NCI-H1436 treated with DMSO at 0.1 percent for 48 hours (cell line): ENCODE results near the gene SAPCD1.
A peak's percentile ranks its signal among the peaks of the same experiment; 100 is the strongest.
"Not testable (repeated sequence)": the region's sequence is repeated elsewhere in the genome, so short reads cannot be mapped to it uniquely, and the experiment has no call there.

Experiments
- DNase-seq: peaks from one replicate; lab custom pipeline; 2025; lab: John Stamatoyannopoulos, UW

SAPCD1 gene

DNA sequence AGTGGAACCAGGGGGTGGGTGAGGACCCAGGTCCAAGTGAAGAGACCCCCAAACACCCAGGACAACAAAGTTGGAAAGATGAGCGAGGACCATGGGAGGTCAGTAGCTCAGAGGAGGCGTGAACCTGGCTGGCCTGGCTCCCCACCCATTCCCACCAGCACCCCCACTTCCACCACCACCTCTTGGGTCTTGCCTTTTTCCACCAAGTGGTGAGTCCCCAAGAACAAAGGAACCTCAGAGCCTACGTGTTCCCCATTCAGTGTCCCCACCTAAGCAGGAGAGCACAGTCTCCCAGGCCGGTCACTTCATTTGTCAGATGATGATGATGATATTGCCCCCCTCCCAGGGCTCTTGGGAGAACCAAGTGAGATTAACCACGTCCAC, 15.2 kb downstream of the SAPCD1 start:
- no peak for DNase-seq

DNA sequence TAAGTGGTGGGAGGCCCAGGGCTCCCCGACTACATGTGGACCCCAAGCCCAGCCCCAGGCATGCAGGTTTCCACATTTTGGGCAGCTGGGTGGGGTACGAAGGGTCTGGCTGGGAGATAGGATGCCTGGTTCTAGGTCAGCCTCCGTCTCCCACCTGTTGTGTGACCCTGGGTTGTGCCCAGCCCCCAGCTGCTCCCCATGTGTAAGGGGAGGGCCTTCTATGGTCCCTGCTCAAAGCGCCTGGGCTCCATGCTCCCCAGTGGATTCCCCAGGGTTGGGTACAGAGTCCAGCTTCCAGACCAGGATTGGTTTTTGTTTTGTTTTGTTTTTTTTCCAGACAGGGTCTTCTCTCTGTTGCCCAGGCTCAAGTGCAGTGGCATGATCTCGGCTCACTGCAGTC, 15.7 kb downstream of the SAPCD1 start:
- no peak for DNase-seq

DNA sequence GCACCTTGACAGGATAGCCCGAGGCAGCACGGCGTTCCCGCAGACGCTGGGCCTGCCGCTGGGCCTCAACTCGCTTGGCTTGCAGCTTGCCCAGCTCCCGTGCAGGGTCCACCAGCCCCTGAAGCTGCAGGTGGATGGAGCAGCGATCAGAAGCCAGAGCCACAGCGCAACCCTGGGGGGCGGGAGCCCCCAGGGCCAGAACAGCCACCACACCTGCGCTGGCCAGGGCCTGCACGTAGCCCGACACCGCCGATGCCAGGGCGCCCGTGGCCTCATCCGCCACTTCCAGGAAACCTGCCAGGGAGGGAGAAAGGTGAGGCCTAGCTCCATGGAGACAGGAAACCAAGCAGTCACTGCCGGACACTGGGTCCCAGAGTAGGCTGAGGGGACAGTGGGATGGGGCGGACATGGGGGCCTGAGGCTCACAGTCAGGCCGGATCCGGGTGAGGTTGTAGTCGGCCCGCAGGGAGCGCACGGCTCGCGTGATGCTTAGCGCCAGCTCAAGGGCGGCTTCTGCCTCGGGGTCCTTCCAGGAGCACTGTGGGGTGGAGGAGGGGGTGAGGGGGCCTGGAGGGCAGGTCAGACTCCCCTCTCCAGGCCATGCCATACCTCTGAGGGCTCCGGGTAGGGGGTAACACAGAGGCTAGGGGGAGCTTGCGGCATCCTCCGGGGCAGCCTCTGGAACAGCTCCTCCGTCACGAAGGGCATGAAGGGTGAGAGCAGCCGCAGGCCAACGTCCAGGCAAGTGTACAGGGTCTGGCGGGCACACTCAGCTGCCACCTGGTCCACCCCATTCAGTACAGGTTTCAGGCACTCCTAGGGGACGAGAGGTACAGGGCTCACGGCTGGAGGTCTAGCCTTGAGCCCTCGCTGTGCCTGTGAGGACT, 16.8 kb downstream of the SAPCD1 start:
- DNase-seq: no peak

DNA sequence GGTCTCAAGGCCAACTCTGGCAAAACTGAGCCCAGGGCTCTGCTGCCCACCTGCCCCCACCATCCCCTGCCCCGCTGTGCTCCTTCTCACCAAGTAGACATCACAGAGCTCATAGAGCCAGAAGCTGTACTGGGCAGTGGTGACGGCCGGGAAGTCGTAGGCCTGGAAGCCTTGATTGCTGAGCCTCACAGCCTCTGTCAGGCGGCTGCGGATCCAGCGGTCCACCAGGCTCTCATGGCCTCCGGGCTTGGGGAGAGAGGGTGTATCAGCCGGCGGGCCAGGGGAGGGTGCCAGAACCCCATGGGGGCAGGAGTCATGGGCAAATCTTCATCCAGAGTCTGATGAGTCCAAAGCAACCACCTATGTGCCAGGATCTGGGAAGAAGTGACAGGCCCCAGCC, 17.5 kb downstream of the SAPCD1 start:
- DNase-seq: no peak

DNA sequence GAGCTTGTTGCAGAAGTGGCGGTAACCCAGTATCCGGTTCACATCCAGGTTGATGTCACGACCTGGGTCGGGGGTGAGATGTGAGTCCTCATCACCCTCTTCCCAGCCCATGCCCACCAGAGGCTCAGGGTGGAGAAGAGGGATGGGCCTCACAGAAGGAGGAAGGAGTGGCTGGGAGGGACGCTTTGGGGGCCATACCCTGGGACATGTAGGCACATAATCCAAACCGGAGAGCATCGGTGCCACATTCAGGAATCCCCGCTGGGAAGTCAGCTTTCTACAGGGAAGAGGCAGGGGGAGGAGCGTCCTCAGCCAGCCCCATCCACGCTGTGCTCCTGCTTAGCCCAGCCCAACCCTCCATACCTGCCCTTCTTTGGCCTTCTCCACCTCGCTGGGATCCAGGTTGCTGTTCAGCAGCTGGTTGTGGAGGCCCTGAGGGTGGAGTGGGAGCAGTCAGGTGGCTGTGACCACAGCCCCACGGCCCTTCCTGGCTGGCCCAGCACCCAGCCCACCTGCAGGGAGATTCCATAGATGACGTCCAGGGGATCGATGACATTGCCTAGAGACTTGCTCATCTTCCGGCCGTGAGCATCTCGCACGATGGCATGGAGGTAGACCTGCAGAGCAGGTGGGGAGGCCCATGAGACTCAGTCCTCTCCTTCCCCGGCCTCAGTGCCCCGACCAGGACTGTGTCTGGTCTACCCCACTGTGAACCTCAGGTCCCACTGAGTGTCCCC, 18.2 kb downstream of the SAPCD1 start:
- no peak for DNase-seq

DNA sequence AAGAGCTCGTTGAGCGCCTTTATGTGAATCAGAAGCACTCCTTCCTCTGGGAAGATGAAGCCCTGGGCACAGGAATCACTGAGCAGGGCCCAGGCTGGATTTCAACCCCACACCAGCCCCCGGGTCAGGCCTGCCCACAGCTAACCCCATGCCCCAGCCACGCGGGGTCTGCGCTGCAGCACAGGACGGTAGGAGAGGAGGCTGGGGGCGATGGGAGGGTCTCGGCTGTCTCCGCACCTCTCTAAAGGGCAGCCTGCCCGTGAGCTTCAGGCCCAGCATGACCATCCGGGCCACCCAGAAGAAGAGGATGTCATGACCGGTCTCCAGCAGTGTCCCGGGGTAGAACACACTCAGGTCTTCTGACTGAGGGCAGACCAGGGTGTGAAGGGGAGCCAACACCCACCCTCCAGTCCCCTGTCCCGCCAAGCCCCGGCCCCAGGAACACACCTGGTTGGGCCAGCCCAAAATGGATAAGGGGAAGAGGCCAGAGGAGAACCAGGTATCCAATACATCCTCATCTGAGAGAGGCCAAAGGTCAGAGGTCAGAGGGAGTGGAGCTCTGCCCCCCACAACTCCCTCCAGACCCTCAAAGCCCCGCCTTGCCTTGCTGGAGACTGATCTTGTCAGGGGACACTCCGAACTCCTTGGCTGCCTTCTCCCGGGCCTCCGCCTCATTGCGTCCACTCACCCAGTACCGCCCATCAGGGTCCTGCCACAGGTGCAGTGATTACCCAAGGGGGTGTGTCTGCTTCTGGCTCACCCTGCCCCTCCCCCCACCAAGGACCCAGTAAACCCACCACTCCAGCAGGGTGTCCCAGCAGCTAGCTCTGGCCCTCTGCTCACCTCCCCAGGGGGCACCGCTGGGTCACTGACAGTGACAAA, 19.0 kb downstream of the SAPCD1 start:
- no peak for DNase-seq

DNA sequence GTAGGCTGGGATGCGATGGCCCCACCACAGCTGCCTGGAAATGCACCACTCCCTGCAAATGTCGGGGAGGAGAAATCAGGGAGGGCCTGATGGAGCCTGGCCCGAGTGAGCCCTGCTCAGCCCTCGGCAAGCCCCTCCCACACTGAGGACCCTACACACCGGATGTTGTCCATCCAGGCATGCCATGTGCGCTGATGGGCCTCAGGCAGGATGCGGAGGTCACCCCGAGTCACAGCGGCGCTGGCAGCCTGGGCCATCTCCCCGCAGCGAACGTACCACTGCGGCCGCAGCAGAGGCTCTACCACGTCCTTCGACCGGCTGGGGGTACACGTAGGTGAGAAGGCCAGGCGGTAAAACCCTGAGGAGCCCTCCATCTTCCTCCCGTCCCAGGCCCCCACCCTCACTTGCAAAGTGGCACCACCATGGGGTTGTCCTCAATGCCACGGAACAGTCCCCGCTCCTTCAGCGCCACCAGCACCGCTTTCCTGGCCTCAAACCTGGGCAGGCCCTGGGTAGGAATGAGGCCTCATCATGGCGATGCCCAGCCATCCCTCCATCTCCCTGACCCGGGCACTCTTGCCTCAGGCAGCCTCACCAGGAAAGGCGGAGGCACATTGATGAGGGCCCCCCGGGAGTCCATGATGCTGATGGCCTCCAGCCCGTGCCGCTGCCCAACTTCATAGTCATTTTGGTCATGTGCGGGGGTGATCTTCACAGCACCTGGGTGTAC, 19.8 kb downstream of the SAPCD1 start:
- no peak for DNase-seq

DNA sequence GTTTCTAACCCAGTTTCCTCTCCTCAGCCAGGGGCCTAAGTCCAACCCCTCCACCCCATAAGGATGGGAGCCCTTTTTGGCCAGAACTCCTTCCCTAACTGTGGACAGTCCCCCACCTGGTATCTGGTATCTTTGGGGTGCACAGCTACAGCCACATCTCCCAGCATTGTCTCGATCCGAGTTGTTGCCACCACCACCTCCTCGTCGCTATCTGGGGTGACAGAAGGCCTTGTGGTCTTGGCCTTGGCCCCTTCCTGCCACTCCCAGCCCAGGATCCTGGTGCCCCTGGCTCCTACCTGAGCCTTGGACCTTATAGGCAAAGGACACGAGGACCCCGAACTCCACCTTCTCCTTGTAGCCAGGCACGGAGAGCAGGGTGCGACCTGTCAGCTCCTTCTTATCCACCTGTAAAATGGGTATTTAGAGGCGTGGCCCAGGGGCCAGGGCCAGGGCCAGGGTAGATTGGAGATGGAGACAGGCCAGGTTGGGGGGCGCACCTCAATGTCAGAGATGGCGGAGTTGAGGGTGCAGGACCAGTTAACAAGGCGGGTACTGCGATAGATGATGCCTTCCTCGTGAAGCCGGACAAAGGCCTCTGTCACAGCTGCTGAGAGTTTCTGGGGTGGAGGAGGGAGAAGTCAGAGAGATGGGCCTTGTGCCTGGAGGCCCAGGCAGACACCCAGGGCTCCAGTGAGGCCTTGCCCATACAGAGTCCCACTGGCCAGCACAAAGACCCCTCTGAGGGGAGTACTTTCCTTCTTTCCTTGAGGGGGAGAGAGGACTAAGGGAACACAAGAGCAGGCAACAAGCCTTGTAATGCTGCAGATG, 21.9 kb downstream of the SAPCD1 start:
- DNase-seq: no peak

DNA sequence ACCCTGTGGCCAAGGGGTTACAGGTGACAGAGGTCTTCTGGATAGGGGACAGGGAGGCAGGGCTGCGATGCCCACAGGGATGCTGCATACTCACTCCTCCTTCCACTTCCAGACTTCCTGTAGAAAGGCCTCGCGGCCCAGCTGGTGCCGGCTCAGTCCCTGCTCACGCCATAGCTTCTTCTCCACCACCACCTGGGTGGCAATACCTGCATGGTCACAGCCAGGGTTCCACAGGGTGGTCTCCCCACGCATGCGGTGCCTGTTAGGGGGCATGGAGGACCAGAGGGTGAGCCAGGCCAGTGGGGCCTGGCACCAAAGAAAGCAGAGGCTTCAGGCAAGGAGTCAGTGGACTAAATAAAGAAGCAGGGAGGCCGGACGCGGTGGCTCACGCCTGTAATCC, 23.0 kb downstream of the SAPCD1 start:
- DNase-seq: no peak

DNA sequence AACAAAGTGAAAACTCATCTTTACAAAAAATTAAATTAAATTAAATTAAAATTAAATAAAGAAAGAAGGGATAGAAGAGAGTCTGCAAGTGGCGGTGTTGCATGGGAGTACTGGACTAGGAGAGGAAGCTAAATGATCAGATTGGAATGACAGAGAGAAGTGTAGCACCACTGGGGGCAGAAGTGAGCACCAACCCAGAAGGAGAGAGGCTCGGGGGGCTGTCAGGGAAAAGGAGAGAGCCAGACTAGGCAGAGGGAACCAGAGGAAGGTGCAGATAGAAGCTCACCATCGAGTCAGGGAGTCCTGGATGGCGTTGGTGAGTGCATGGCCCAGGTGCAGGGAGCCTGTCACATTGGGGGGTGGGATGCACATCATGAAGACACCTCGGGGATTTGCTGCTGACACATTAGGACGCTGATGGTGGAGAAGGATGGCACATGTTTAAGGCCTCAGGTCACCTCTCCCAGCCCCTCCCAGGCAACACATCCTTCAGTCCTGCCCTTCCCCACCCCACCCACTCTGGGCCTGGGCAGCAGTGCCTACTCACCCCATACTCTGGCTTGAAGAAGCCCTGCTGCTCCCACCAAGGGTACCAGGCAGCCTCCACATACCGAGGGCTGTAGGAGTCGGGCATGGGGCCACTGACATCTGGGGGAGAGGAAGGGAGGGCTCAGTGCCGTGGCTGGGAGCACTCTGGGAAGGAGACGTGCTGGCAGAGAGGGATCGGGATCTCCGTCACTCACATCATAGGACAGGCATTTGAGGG, 29.1 kb downstream of the SAPCD1 start:
- no peak for DNase-seq

DNA sequence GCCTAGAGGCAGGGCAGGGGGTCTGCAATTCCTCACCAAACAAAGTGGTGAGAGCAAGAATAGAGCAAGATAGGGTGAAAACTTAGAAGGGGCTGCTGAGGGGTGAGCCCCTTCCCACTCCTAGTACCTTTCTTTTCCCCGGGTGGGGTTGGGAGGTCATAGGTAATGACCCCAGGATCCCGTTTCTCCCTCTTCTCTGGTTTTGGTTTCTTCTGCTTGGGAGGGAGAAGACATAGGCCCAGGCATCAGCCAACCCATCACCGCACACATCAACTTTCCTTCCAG, 29.6 kb downstream of the SAPCD1 start:
- DNase-seq: no peak

DNA sequence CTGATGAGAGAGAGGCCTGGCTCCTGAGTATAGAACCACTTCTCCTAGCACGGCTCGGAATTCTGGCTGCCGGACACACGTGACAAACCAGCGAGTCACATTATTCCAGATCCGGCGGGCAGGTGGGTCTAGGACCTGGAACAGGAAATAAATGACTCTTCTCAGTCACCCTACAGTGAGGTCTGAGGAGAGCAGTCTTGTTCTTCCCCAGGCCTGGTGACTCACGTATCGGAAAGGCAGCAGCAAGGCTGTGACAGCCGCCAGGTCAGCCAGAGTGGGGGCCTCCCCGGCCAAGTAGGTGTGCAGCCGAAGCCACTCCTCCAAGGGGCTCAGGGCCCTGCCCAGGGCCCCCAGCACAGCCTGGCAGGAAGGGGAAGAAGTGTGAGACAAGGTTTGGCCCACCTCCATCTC, 30.3 kb downstream of the SAPCD1 start:
- no peak for DNase-seq

DNA sequence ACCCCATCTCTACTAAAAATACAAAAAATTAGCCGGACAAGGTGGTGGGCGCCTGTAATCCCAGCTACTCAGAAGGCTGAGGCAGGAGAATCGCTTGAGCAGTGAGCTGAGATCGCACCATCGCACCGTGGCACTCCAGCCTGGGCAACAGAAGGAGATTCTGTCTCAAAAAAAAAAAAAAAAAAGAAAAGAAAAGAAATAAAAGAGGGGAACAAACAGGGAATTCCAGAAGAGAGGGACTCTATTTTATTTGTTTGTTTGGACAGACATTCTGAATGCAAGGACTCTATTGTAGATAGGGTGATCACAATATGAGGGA, 31.4 kb downstream of the SAPCD1 start:
- not testable (repeated sequence) for DNase-seq

DNA sequence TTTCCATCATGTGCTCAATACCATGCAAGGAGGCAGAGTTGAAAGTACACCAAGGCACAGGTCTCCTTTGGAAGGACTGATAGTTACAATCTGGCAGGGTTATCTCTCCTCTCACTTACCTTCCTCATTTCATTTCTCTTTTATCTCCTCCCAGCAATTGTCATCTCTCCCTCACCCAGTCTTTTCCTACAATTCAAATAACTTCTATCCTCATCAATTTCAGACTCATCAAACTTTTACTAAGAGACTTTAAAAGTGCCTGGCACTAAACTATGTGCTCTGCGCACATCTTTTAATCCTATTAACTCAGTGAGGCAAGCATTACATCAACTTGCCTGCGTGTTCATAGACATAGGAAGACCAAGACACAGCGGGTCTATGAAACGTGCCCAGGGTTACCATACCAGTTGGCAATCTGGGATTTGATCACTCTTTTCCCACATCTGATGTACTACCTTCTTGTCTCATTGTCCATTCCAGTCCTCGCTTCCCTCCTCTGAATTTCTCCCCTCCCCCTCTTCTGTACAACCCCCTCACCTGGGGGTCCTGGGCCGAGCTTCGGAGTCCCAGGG, 31.9 kb downstream of the SAPCD1 start:
- no peak for DNase-seq

DNA sequence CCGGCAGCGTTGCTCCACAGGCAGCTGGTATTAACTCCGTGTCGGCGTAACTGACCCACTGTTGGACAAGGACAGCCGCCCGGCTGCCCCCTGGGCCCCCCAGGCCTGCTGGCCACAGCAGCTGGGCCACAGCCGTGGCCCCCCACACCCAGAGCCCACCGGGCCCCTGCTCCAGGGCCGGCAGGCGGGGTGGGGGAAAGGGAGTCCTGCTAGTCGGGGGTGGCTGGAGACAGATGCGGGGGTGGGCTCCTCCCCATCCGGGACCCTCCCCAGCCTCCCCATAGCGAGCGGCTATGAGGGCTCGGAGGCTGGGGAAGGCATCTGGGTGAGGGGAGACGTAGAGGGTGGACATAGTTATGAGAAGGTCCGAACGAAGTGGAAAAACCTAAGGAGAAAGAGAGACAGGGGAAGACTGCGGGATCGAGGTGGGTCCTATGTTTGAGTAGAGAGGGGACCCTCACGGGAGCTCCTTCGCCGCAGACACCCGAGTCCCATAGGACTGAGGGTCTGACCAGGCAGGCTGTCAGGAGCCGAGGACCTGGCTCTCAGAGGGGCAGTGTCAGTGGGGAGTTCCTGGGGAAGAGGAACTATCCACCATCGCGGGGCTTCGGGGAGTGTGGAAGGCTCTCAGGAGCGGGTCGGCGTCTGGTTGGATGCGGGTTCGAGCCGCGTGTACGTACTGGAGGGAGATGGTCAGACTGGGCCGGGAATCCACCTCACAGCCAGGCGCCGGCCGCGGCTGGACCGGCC, 32.6 kb downstream of the SAPCD1 start:
- no peak for DNase-seq

DNA sequence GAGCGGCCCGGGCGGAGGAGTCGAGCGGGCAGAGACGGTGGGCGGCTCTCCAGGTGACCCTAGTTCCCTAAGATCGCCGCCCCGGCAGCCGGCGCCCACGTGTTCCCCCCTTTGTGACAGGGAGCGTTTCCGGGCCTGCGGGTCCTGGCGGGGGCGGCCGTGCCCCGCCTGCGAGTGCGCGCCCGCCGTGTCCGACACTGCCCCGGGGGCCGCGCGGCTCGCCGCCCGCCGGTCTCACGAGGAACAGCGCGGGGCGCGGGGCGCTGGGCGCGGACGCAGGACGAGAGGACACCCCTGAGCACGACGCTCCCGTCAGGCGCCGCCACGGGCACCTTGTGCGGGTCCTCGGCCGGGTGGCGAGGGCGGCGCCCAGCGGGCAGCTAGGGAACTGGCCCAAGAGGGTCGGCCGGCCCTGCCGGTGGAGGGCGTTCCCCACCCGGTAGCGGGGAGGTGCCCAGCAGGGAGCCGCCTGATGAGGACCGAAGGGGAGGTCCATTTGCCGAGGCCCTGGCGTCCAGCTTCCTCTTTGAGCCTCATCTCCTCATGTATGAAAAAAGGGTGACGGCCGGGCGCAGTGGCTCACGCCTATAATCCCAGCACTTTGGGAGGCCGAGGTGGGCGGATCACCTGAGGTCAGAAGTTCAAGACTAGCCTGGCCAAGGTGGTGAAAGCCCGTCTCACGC, 33.3 kb downstream of the SAPCD1 start, which contains the start of gene VARS1:
Gene VARS1 (minus strand): TSS at position 137 of the 683 bp plus-strand sequence. CDS start 535 bp downstream, outside the sequence.
- peak; percentile 42 for DNase-seq

DNA sequence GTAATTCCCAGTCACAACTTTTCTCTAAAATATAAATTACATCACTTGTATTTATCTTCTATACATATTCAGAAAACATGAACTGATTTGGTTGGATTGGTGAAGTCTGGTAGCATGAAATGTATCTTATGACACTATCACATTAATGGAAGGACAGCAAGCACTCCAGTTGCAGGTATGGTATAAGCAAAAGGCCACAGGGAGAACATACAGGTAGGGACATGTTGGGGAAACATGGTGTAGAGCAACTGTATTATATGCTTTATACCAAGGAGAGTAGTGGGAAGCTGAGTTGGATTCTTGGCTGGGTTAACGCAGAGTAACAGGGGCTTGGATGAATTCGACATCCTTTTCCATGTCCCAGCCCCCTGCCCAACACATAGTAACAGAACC, 34.5 kb downstream of the SAPCD1 start:
- DNase-seq: no peak

DNA sequence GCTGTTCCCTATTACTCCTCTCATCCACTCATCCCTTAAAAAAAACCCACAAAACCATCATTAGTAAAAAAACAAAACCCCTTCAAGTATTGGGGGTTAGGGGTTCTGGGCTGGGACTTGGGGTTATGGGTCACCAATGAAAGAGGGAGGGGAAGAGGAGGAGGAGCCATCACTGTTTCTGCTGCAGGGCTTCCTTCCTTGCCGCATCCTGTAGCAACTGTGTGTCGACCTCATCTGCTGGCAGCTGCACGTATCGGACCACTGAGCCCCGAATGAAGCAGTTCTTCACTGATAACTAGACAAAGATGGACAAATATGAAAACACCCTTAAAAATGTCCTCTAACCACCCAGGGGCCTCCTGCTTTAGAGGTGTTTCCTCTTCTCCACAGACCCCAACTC, 35.1 kb downstream of the SAPCD1 start:
- DNase-seq: no peak

DNA sequence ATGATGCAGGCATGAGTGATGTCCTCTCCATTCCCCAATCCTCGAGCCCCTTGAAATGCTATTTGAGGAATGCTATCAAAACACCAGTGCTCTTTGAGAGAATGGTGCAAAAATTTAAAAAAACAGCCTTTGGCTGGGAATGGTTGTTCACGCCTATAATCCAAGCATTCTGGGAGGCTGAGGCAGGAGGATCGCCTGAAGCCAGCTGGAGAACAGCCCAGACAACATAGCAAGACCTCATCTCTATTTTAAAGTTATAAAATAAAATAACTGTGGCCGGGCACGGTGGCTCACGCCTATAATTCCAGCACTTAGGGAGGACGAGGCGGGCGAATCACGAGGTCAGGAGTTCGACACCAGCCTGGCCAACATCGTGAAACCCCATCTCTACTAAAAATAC, 37.3 kb downstream of the SAPCD1 start:
- no peak for DNase-seq
